HG03060 (cell line): Measurements from ENCODE around the gene HNRNPLL.

Source experiments
- ATAC-seq: cut with Tn5 transposase; IDR thresholded peaks from one replicate; pipeline ENCODE4 v1.9.1; 2021; ENCODE audit warnings: low read depth, moderate number of reproducible peaks; ENCODE audit not compliant: unreplicated experiment

The HNRNPLL gene

DNA sequence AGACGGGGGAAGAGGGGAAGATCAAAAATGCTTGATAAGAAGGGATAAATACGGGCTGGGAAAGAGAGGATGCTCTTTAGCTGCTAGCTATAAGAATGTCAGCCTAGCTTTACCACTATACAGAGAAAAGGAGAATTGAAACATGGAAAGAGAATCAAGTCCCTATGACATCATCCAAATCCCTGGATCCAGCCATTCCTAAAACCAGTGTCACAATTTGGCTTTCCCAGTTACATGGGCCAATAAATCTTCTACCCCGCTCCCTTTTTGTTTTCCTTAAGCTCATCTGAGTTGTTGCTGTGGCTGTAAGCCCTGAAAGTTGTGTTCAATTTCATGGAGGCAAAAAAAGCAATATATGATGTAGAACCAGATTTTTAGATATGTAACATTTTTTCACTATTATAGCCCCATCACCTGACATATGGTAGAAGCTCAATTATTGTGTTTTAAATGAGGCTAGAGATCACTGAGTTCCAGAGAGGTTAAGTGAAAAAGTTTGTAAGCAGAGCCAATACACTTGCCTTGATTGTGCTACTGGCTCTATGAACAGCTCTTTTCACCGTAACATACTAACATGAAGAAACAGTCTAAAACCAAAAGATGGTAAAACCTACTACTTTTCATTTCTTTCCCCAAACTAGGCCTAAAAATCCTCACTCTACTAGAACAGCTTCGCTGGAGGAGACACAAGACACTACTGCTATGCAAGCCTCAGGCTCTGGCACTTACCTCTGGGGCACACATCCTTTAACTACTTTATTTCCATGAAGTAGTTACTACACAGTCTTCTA is 4.3 kb downstream of the HNRNPLL start:
- no peak for ATAC-seq

DNA sequence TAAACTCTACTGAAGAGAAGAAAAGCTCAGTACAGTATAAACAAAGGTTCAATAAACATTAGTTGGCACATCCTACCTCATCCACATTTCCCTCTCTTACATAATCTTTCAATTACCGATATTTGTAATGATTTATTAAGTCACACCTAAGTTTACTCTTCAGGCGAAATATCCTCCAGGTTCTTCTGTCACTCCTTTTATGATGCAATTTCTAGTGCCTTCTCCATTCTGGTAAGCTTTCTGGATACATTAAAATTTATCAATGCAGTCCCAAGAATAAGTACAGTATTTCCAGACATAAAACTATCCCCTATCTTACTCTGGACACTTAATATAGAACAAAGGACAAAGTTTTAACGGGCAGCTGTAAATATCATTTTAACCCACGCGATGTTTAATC is 5.6 kb downstream of the HNRNPLL start:
- ATAC-seq, result no peak

DNA sequence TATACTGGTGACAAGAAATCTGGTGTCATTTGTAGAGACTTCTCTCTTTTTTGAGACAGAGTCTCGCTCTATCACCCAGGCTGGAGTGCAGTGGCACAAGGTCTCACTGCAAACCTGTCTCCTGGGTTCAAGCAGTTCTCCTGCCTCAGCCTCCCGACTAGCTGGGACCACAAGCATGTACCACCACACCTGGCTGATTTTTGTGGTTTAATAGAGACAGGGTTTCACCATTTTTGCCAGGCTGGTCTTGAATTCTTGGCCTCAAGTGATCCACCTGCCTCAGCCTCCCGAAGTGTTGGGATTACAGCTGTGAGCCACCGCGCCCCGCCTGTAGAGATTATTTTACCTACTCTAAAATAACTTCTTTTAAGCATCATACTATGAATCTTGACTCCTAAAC is 6.5 kb downstream of the HNRNPLL start:
- ATAC-seq, result no peak

DNA sequence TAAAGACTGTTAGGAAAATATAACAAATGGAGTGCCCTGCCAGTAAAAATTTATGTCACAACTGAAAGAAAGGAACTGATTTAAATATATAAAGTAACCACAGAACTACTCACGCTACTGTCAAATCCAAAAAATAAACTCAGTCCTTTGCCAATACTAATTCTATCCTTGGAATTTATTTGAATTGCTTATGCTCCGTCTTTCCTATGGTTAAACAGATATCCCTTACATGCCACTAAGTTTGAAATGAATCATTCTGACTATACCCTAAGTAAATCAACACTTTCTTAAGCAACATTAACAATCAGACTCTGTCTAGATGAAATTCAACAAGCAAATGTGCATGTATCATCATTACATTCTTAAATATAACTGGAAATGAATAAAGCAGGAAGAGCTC is 9.8 kb downstream of the HNRNPLL start:
- no peak for ATAC-seq

DNA sequence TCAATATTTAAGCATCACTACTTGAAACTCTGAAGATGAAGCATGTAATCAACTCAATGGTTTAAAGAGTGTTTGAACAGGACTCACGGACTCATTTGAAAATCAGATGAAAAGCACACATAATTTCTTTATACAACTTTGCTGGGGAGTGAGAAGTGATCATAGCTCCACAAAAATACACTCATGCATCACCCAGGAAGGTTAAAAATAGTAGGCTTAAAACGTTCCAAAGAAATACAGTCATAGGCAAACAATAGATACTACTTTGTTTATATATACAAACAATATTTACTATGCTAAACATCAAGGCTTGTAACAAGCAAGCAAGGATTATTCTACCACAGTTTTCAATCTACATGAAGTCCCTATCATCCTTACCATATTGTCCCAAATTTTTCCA is 11.6 kb downstream of the HNRNPLL start:
- ATAC-seq, result no peak

DNA sequence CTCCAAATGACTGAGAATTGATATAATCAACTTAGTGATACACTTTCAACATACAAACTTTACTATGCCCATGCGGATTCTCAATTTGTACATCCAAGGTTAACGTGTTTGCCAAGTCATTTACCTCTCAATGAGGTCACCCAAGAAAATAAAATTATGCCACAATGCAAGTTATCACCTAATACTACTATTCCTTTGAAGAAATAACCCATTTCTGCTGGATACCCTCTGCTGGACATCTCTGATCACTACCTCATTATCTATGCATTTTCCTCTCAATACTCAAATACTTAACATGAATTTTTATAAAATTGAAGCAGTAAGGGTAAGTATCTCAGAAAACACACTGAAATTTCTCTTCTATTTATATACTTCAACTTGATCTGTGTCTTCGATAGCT is 12.7 kb downstream of the HNRNPLL start:
- ATAC-seq, result no peak

DNA sequence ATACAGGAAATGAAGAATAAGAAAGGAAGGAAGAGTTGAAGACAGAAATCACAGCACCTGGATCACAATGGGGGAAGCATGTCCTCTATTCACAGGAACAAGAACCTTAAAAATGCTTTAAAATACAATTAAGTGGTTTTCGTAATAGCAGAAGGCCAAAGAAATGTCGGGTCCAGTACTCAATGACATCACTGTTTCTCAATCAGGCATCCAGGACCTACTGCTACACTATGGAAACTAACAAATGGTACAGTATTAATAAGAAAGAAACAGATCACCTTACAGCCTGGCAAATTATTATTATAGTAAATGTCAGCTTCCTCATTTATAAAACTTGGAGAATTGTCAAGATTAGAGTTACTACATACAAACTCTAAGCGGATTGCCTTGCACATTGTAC is 15.8 kb downstream of the HNRNPLL start:
- no peak for ATAC-seq

DNA sequence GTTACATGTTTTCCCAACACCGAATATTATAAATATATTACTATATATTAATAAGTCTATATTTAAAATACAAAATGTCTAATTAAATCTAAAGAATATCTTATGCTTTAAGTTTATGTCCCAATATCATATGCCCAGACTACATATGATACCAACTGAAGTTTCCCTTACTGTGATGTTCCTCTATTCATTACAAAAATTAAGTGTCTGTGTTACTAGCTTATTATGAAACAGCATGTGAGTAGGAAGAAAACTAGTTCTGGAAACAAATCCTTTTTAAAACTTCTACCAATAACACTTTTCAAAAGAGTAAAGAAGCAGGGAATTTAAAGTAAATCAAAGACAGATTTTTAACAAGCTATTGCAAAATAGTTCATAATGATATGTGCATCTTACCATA is 17.8 kb downstream of the HNRNPLL start:
- ATAC-seq, result no peak

DNA sequence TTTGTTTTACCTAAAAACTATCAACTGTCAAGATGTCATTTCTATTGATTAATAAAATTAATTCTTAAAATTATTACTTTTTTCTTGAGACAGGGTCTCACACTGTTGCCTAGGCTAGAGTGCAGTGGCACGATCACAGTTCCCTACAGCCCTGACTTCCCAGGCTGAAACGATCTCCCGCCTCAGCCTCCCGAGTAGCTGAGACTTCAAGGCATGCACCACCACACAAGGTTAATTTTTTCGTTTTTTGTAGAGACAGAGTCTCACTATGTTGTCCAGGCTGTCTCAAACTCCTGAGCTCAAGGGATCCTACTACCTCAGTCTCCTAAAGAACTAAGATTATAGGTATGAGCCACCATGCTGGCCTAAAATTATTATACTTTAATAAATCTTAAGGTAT is 18.7 kb downstream of the HNRNPLL start:
- no peak for ATAC-seq

DNA sequence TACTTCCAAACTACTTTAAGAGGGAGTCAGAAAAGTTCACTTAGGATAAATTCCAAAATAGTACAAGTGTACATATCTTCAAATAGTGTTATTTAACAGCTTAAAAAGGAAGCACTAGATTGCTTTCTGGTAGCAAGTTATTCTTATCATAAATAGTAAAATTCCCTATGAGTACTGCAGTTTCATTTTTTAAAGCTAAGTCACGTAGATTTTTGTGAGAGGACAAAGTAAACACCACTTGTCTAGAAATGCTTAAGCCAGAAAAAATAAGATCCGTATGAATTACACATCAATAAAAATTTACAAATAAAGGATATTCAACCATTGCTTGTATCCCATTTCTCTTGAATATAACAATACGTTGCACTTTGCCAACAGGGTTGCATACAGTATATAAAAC is 19.2 kb downstream of the HNRNPLL start:
- no peak for ATAC-seq

DNA sequence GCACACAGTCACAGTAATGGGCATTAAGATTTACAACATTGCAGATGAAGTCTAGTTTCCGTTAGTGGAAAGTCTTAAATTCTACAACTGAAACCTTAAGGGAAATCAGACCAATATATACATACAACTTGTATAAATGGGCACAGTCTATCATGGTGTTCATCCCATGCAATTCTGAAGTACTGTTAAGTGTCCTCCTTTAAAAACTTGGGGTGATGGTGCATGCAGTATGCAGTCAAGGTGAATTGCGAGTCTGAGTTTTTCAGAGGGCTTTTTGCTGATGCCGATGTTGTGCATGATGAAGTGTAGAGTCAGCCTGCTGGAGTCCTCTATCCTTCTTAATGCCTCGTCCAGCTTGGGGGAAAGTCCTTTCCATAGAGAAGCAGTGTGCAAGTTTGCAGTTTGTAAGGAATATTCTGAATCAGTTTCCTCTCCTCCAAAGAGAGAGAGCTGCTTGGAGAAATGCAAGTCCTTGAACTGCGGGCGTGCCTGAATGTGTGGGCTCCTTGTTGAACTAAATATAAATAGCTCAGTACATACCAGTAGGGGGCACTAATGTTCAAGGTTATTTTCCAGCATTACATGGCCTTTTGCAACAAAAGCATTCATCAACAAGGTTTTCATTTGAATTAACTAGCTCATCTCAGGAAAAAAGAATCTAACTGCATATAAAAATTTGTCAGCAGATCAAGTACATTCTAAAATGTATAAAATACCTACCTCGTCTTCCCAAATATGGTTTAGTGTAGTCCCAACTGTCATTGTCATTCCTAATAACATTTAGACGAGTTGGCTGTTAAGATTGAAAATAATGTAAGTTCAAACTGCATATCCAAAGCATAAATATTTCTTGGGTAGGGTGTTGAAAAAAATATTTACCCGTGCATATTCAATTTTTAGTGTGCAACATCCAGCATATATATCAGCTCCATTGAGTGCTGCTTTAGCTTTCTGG is 21.3 kb downstream of the HNRNPLL start:
- no peak for ATAC-seq

DNA sequence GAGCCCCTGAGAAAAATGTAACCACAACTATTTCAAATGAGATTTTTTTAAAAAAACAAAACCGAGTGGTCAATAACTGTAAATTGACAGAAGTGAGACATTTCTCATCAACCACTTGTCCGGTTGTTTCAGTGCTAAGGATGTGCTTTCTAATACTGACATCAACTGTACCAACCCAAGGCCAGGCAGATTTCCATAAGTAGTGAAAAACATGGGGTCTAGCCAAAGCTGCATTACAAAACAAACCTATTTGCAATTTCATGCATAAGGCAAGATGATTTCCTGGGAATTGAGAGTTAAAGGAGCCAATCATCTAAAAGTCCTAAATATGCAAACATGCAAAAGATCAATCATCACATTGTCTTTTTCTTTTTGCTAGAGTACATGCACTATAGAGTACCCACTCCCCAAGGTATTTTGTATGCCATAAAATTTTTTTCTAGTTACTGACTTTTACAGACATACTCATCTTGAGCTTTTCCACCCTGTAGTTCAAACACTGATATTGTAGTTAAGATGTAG is 22.6 kb downstream of the HNRNPLL start:
- ATAC-seq, result no peak

DNA sequence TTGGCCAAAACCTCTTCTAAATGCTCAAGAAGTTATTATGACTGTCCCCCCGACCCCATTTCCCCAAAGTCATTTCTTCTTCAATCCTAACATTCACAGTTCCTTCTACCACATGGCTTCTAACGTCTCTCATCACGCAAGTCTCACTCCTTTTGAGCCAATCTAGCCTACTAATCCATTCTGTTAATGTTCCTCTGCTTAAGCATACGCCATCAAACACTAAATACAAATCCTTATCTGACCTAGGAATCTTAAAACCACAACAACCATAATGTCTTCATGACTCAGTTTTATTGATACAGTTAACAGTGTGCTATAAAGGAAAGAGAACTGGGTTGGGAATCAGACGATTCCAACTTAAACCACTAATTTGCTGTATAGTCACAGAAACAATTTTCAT is 23.9 kb downstream of the HNRNPLL start:
- ATAC-seq, result no peak

DNA sequence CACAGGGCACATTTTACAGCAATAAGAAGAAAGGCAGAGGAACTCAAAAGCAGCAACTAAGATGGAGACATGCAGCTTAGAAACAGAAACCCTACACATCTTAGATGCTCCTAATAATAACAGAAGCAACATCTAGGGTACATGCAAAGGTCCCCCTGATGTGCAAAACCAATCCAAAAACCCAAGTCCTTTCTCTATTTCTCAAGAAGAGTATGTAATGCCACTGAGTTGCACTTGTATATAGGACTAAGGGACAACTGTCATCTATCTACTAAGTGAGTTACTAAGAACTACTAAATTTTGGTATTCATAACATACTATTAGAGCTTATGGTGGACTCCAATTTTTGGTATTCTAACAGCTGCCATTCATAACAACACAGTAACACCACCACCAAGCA is 28.4 kb downstream of the HNRNPLL start:
- ATAC-seq, result no peak

DNA sequence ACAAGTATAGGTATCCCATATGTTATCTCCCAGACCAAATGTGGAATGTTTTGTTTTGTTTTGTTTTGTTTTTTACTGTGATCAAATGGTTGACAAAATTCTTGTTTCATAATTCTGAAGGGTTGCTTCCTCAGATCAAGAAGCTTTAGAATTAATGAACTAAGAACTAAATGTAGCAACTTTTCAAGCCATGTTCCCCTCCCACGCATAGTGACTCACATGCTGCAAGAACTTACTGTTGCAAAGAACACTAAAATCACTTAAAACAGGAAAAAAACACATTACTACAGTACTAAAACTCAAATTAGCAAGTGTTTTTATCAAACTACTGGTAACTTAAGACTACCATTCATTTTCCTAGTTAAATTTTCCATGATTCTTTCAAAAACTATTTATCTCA is 30.6 kb downstream of the HNRNPLL start:
- ATAC-seq, result no peak

DNA sequence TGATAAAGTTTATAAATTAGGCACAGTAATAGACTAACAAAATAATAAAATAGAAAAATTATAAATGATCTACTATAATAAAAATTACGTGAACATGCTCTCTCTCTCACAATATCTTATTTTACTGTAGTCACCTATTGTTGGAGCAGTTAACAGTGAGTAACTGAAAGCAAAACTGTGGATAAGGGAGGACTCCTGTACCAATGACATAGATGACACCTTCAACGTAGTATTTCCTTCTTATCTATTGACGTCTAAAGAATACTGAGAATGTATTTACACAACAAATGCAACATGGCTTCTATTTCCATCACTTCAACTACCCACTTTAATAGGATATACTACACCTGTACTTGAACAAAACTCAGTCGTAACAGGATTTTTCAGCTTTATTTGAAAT is 31.5 kb downstream of the HNRNPLL start:
- ATAC-seq, result no peak

DNA sequence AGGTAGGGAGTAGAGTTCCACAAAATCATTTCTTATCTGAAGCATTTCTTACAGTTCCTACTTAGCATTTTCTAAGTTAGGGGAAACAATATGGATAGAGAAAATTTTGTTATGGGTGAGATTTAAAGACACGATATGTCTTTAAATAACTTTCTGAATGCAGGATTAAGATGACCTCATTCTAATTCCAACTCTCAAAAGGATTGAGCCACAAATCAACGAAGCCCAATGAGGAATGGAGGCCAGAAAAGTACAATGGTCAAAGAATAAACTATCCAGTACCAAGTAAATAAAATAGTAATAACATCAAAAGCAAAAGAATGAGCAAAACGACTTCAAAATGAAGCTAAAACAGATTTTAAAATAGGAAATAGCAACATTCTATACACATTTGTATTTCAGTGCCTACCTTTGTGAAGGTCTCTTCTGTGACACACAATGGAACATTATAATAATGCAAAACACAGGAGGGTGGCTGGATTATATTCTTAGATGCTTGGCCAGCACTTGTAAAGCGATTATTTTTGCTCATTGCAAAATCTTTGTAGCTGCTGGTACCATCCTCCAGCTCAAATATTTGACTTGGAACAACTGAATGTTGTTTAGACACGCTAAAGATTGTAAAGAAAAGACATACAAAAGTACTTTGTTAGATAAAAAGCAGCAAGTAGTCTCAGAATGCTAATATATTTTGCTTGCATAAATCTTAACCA is 33.8 kb downstream of the HNRNPLL start:
- ATAC-seq, result no peak

DNA sequence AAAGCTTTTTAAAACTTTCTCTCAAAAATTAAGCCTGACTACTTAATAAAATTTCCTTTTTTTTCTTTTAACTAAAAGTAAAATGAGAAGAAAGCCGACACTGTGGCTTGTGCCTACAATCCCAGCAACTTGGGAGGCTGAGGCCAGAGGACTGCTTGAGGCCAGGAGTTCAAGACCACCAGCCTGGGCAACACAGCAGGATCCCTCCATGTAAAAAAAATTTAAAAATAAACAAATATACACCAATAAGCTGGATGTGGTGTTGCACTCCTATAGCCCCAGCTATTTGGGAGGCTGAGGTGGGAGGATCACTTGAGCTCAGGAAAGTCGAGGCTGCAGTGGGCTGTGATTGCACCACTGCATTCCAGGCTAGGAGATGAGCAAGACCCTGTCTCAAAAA is 37.4 kb downstream of the HNRNPLL start:
- no peak for ATAC-seq

DNA sequence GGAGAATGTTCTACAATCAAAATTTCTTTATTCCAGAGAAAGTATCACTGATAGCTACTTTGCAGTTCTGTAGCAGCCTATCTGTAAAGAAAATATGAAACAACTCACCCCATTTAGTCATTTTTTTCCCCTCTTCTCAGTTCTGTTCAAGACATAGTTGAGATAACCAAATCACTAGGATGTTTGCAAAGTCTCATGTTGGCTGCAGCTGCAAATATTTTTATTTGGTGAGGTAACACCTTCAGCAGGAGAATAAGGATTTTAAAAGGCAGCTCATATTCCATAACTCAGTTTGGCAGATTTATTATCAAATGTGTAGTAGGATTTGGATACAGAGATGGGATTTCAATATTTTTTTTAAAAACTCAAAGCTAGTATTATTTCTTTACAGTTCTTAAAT is 41.0 kb downstream of the HNRNPLL start:
- ATAC-seq, result no peak

DNA sequence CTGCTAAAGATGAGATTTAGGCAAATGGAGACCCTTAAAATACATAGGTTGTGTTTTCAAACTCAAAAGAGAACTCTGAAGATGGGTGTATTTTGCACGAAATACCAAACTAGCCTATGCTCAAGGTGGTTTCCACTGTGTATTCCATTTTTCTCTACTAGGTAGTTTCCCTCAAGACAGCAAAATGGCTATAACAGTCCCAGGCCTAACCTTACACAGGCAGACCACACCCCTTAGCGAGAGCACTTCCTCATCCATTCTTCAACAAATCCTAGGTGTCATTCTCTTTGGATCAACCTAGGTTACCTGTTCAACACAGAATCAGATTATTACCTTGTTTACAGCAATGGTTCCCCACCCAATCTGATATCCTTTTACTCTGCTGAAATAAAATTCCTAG is 42.6 kb downstream of the HNRNPLL start:
- no peak for ATAC-seq

DNA sequence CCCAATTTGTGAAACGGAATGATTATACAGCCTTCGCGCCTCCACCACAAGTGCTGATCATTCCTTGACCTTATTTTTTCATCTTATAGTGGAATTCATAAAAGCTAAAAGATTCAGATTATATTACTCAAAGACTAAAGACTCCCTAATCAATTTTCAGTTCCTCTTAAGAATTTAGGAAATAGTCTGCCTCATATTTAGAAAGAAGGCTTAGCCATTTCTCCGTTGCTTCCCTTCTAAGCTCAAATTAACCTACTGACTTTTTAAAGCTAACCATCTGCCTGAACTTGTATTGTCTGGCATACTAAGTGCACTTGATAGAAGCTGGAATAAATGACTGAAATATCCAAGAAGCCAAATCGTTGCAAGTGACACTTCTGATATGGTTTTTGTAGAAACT is 44.7 kb downstream of the HNRNPLL start:
- no peak for ATAC-seq
